ENCODE results near the gene NCDN. TPM values are rescaled to one million over a fixed set of nuclear protein-coding genes. Genes with fewer than 3 reads are reported as not detected.
"Not testable (repeated sequence)": the region's sequence is repeated elsewhere in the genome, so short reads cannot be mapped to it uniquely, and the experiment has no call there.

NCDN gene
- total and polyA plus RNA-seq, 2 donors (not counting 1 experiment from before 2014, with no cell fraction given), result 18.1 to 33.2 TPM

- no peak for TF ChIP-seq CTCF (conservative IDR thresholded peaks at IDR 0.05 in 1 of 2, IDR thresholded peaks at IDR 0.05 in 1 of 2; ENCODE audit: low read depth in 1 of 2, low read length in 2 of 2)
- no peak for TF ChIP-seq EZH2 (IDR thresholded peaks at IDR 0.05; ENCODE audit: low read length, missing control alignments)
- Histone ChIP-seq H3K79me2 (ENCODE audit: control insufficient read depth, insufficient read depth, low read length) (no peaks in the 10 kb centered on the region), H3K4me1 (ENCODE audit: control insufficient read depth, extremely low read depth, insufficient read depth, low read length) (no peaks in the 10 kb centered on the region), H3K9ac (ENCODE audit: insufficient read depth, low read length) (no peak overlapping the region), H3K4me3 (replicated peaks in 1 of 4; ENCODE audit: control extremely low read depth in 1 of 4, insufficient read depth in 1 of 4, low read depth in 3 of 4, low read length in 4 of 4) (no peak overlapping the region), H2AFZ (ENCODE audit: low read length) (no peak overlapping the region), H3K27me3 (ENCODE audit: control insufficient read depth, insufficient read depth, low read length) (no peaks in the 10 kb centered on the region), H3K9me3 (ENCODE audit: control insufficient read depth, insufficient read depth, low read depth, low read length) (no peaks in the 10 kb centered on the region), H3K36me3 (ENCODE audit: control insufficient read depth, insufficient read depth, low read length) (no peaks in the 10 kb centered on the region), H4K20me1 (ENCODE audit: control insufficient read depth, extremely low read depth, insufficient read depth, low read length) (no peaks in the 10 kb centered on the region), H3K27ac (ENCODE audit: insufficient read depth, low read length) (no peak overlapping the region), H3K4me2 (ENCODE audit: extremely low read depth, insufficient read depth, low read length) (no peak overlapping the region)
- DNase-seq (ENCODE audit: low read depth in 2 of 2), result no peak
These were observed 27.7 kb downstream of the NCDN start for GRCh38 chr1:35585281-35585680.

GRCh38 chr1:35585805-35586204 is 28.2 kb downstream of the NCDN start:
- H3K4me3 ChIP-seq (replicated peaks in 1 of 4; ENCODE audit: control extremely low read depth in 1 of 4, insufficient read depth in 1 of 4, low read depth in 3 of 4, low read length in 4 of 4); H3K27me3 ChIP-seq (ENCODE audit: control insufficient read depth, insufficient read depth, low read length); H3K27ac ChIP-seq (ENCODE audit: insufficient read depth, low read length); H3K9ac ChIP-seq (ENCODE audit: insufficient read depth, low read length); DNase-seq (ENCODE audit: low read depth in 2 of 2); H3K4me2 ChIP-seq (ENCODE audit: extremely low read depth, insufficient read depth, low read length); H3K9me3 ChIP-seq (ENCODE audit: control insufficient read depth, insufficient read depth, low read depth, low read length); H2AFZ ChIP-seq (ENCODE audit: low read length); H4K20me1 ChIP-seq (ENCODE audit: control insufficient read depth, extremely low read depth, insufficient read depth, low read length); H3K36me3 ChIP-seq (ENCODE audit: control insufficient read depth, insufficient read depth, low read length); H3K4me1 ChIP-seq (ENCODE audit: control insufficient read depth, extremely low read depth, insufficient read depth, low read length); H3K79me2 ChIP-seq (ENCODE audit: control insufficient read depth, insufficient read depth, low read length): not testable (repeated sequence)

- DNase-seq (ENCODE audit: low read depth in 2 of 2), result no peak
- Histone ChIP-seq H4K20me1 (ENCODE audit: control insufficient read depth, extremely low read depth, insufficient read depth, low read length) (no peaks in the 10 kb centered on the region), H3K4me3 (replicated peaks in 1 of 4; ENCODE audit: control extremely low read depth in 1 of 4, insufficient read depth in 1 of 4, low read depth in 3 of 4, low read length in 4 of 4) (no peak overlapping the region), H3K79me2 (ENCODE audit: control insufficient read depth, insufficient read depth, low read length) (no peaks in the 10 kb centered on the region), H3K4me2 (ENCODE audit: extremely low read depth, insufficient read depth, low read length) (no peak overlapping the region), H3K4me1 (ENCODE audit: control insufficient read depth, extremely low read depth, insufficient read depth, low read length) (no peaks in the 10 kb centered on the region), H3K9me3 (ENCODE audit: control insufficient read depth, insufficient read depth, low read depth, low read length) (no peaks in the 10 kb centered on the region), H3K27ac (ENCODE audit: insufficient read depth, low read length) (no peak overlapping the region), H3K36me3 (ENCODE audit: control insufficient read depth, insufficient read depth, low read length) (no peaks in the 10 kb centered on the region), H3K9ac (ENCODE audit: insufficient read depth, low read length) (no peak overlapping the region), H3K27me3 (ENCODE audit: control insufficient read depth, insufficient read depth, low read length) (no peaks in the 10 kb centered on the region), H2AFZ (ENCODE audit: low read length) (no peak overlapping the region)
- no peak for TF ChIP-seq CTCF (conservative IDR thresholded peaks at IDR 0.05 in 1 of 2, IDR thresholded peaks at IDR 0.05 in 1 of 2; ENCODE audit: low read depth in 1 of 2, low read length in 2 of 2)
- TF ChIP-seq EZH2 (IDR thresholded peaks at IDR 0.05; ENCODE audit: low read length, missing control alignments), result no peak
These were observed 29.2 kb downstream of the NCDN start for GRCh38 chr1:35586808-35587207.

All from fibroblast of lung (primary cell).